Activated CD4-positive, CD25-positive, alpha-beta regulatory T cell treated with anti-CD3 and anti-CD28 coated beads, Interleukin-2, amount 50 U/mL, for 24 hours (primary cell): ENCODE measurements around the gene BCO1.

Source experiments
- ATAC-seq, 2 donors: fragments of 150-1000 bp; cut with Tn5 transposase; one replicate each; pipeline ENCODE4 v1.10.0; 2021; ENCODE audit warnings: mild to moderate bottlenecking in 1 of 2, moderate library complexity in 1 of 2

BCO1 gene

DNA sequence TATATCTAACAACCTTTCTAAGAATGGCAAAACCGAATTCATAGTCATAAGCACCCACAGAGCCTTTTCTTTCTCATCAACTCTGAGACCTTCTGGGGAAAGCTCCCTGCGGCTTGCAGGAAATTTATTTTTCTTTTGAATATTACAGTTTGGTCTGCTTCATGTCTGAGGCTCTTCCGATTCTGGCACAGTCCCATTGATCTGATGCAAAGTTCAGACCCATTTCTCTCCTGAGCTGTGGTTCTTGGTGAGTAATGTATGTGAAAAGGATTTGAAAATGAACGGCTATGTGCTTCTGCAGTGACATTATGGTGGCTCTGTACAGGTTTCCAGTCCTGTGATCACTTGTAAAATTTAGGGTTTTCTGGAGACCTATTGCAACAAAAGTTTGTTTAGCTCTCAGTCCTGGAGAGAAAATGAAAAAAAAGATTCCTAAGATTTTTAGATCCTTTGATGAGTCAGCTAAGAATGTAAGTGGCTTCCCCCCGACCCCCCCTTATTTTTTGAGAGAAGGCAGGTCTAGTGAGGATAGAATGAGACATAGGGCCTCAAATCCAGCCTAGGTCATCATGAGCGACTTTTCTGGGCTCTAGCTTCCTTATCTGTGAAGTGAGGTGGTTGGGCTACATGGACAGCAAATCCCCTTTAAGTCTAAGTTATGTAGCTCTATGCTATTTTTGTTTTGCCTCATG is 80.9 kb downstream of the BCO1 start:
- no peak for ATAC-seq

DNA sequence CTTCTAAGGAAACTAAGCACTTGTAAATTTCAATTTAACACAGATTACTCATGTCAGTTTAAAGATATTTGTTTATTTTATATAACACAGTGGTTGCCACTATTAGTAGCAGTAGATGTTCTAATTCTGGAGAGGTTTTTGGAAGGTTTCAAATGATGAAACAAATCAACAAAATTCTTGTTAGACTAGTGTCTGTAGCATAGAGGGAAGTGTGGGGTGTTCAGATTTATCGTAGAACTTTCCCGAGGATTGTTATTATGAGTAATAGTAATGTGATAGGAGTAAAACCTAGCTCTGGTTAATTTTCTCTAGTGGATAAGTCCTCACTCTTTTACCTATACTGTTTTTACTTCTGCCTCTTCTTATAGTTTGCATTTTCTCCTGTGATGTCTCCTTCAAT is 82.5 kb downstream of the BCO1 start:
- no peak for ATAC-seq

DNA sequence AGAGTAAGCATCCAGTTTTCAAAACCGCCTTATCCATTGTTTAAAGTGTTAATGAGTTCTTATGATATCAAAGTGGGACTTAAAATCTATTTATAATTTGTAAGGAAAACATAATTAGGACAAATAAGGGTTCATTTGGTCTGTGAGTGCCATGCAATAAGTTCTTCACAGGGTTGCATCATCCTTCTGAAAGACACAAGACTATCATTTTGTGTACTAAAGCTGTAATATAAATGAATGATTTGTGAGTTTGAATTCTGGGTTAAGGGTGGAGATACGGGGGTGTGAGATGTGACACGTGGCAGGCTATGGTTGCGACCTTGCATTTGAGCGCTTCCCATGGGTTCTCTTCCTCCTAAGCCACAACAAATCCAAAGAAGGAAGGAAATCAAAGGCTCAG is 83.0 kb downstream of the BCO1 start:
- ATAC-seq: no peak

DNA sequence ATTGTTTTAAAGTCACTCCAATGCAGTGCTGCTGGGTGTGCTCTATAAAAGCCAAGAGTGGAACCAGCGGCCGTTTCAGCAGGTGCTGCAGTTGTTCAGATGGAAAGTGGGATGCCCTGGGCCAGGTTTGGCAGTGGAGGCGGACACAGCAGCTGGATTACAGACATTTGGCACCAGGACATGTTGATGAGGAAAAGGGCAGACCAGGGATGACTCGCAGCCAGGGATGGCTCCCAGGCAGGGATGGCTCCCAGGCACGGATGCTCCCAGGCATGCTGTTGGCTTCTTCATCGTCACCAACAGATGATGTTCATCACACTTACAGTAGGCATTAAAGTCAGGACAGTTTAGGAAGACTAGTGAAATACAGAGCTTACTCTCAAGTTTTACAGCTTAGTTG is 86.3 kb downstream of the BCO1 start:
- ATAC-seq: no peak

GRCh38 chr16:81327011-81327410 is 88.5 kb downstream of the BCO1 start:
- no peak for ATAC-seq

- ATAC-seq: no peak
These were observed 89.1 kb downstream of the BCO1 start for GRCh38 chr16:81327447-81328196.

GRCh38 chr16:81329947-81330346 is 91.5 kb downstream of the BCO1 start:
- no peak for ATAC-seq

DNA sequence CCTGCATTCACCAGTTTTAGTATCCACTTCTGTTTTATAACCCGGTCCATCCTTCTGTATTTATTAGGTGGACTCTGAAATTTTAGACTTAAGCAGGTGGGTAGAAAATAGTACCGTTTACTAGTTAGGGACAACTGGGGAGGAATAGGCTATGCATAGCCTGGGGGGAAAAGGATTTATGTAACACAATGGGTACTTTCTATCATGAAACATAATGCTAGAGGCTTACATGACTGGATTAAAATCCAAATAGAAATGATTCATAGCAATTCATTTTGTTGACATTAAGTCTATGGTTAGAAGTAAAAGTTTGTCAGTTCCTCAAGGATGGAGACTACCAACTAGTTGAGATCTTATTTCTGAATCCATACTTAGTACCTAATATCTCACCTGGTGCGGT is 94.9 kb downstream of the BCO1 start:
- ATAC-seq: no peak

DNA sequence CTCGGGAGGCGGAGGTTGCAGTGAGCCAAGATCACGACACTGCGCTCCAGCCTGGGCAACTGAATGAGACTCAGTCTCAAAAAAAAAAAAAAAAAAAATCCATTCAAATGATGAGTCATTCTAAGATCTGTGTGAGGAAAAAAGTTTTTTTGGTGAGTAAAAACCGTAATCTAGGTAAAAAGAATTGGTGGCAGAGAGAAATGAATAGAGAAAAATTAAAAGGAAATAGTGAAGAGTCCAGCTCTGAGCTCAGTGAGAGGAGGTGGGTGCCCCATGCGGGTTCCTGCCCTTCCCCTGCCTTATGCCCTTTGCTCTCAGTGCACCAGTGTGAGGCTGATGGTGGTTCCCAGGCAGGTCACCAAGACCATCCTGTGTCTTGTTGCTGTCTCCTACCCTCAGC is 97.2 kb downstream of the BCO1 start:
- peak; percentile 80 to 88 for ATAC-seq

DNA sequence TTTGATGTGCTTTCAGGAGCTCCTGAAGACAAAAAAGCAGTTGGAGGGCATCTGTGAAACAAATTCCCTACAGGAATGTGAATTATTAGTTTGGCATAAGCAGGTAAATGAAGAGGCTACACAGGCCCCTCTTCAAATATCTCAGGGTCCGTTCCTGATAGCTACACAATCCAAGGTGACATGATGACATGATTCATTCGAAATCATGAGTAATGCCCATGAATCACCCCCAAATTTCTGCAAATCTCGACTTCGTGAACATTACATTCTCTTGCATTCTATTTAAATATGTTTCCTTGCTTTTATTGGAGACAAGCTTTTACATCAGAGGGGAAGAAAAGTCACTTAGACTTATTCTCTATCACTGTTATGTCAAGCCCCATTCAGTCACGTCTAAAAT is 98.6 kb downstream of the BCO1 start:
- peak in 1 of 2 donors; percentile 53 for ATAC-seq
